Measurements from ENCODE around the gene SOCS3. TPM values are rescaled to one million over a fixed set of nuclear protein-coding genes. Genes with fewer than 3 reads are reported as not detected.

The SOCS3 gene
- total and polyA plus RNA-seq, 2 experiments from 2014 or later = 31.2 to 50.6 TPM

DNA sequence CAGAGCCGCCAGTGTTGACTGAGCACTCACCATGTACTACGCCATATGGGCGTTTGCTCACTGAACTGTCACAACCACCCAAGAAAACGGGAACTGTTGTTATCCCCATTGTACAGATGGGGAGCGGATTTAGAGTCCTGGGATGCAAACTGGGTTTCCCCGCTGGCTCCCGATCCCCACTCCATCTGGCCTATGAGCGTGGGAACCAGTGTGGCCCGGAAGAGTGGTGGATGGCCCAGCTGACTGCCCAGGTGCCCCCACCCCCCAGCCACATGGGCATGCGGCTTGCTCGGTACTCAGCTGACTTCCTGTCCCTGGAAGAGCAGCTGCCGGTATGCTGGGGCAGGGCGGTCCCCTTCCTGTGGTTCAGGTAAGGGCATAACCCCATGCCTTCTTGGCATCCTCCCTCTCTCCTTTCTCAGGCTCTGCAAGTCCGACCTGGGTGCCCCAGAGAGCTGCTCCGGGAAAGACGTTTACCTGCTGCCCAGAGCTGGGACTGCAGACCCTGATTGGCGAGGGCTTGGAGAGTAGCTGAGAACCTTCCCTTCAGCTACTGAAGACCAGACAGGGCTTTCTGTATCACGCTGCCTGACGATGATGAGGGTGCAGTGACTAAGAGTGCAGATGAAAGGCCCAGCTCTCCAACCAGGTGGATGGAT lies 16.2 kb downstream of the SOCS3 start:
- no peaks in the 10 kb centered on the region for H3K27me3 ChIP-seq (replicated peaks; ENCODE audit: insufficient read depth)
- no peak for TF ChIP-seq EZH2phosphoT487 (IDR thresholded peaks at IDR 0.05; ENCODE audit: insufficient read depth, low read depth)
- no peak for DNase-seq
- H3K4me2 ChIP-seq (ENCODE audit: unreplicated experiment) = peak overlapping the region; percentile 78
- H3K9me3 ChIP-seq (ENCODE audit: low read depth) = no peaks in the 10 kb centered on the region
- no peaks in the 10 kb centered on the region for H3K9me2 ChIP-seq (ENCODE audit: insufficient read depth)
- no peaks in the 10 kb centered on the region for H3K36me3 ChIP-seq (ENCODE audit: low read depth)
- in situ Hi-C loops (cut with MboI) = no loop called here
- H4K20me1 ChIP-seq (ENCODE audit: insufficient read depth) = no peaks in the 10 kb centered on the region
- 73 to 80% methylated on average over 18 to 19 of the region's 19 CpGs for WGBS, 2 experiments (ENCODE audit: low coverage in 1 of 2, low lambda C conversion rate in 2 of 2, missing lambda C conversion rate in 2 of 2)
- no peaks in the 10 kb centered on the region for H3K79me2 ChIP-seq (ENCODE audit: insufficient read depth)
- H3K4me3 ChIP-seq = peak overlapping the region; percentile 64
- peaks cover 14% of the 10 kb centered on the region for H3K4me1 ChIP-seq (ENCODE audit: insufficient read depth)
- H3F3A ChIP-seq (ENCODE audit: insufficient read depth) = peaks cover 6% of the 10 kb centered on the region
- no peak overlapping the region for H2AFZ ChIP-seq
- peak overlapping the region; percentile 99 for H3K27ac ChIP-seq
- peak overlapping the region; percentile 92 for H3K9ac ChIP-seq

GRCh38 chr17:78343187-78343542 lies 16.7 kb downstream of the SOCS3 start:
- TF ChIP-seq EZH2phosphoT487 (IDR thresholded peaks at IDR 0.05; ENCODE audit: insufficient read depth, low read depth) = no peak
- TF ChIP-seq EZH2 (IDR thresholded peaks at IDR 0.05; ENCODE audit: insufficient read depth, poor library complexity, severe bottlenecking) = no peak
- H3K36me3 ChIP-seq (ENCODE audit: low read depth) = no peaks in the 10 kb centered on the region
- H3K27me3 ChIP-seq (replicated peaks; ENCODE audit: insufficient read depth) = no peaks in the 10 kb centered on the region
- no peaks in the 10 kb centered on the region for H4K20me1 ChIP-seq (ENCODE audit: insufficient read depth)
- WGBS, 2 experiments (ENCODE audit: low coverage in 1 of 2, low lambda C conversion rate in 2 of 2, missing lambda C conversion rate in 2 of 2) = 0% methylated on average over 5 of the region's 5 CpGs
- peak overlapping the region; percentile 92 for H3K9ac ChIP-seq
- H3K79me2 ChIP-seq (ENCODE audit: insufficient read depth) = no peaks in the 10 kb centered on the region
- H3K27ac ChIP-seq = peak overlapping the region; percentile 99
- H3K4me3 ChIP-seq = peak overlapping the region; percentile 64
- peak overlapping the region; percentile 14; the same call in 1 of the 2 replicates for H2AFZ ChIP-seq
- no peaks in the 10 kb centered on the region for H3K9me3 ChIP-seq (ENCODE audit: low read depth)
- peak overlapping the region; percentile 78 for H3K4me2 ChIP-seq (ENCODE audit: unreplicated experiment)
- H3K4me1 ChIP-seq (ENCODE audit: insufficient read depth) = peaks cover 16% of the 10 kb centered on the region
- no peaks in the 10 kb centered on the region for H3K9me2 ChIP-seq (ENCODE audit: insufficient read depth)
- in situ Hi-C loops (cut with MboI) = no loop called here
- peaks cover 11% of the 10 kb centered on the region for H3F3A ChIP-seq (ENCODE audit: insufficient read depth)
- DNase-seq = peak; percentile 99

DNA sequence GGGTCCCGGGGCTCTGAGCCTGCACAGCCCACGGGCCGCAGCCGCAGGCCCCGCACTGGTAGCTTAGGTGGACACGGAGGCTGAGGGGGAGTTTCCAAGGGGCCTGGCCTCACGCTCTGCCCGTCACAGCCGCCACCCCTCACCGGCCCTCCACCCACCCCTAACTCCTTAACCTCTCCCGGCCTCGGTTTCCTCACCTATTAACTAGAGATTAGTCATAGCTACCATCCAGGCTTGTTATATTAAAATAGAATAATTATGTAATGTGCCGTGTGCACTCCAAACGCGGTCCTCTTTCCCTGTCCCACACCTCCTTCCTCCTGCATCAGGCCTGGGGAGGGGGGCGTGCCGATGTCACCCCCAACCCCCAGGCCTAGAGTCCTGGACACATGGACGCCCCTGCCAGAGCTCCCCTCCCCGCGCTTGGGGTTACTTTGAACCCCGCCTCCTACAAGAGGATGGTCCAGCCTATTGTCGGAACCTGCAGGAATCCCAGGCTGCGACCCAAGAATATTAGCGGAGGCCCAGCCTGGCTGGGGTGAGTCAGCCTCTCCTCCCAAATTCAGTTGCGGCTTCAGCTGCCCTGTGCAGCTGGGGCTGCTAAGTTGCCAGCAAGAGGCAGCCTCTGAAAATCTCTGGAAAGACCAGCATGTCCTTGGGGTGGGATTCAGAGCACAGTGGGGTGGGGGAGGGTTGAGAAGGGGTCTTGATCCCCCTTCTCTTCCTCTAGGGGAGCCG lies 17.3 kb downstream of the SOCS3 start:
- Histone ChIP-seq H3K9me3 (ENCODE audit: low read depth) (no peaks in the 10 kb centered on the region), H3K4me3 (peak overlapping the region; percentile 64), H4K20me1 (ENCODE audit: insufficient read depth) (no peaks in the 10 kb centered on the region), H3K9ac (peak overlapping the region; percentile 92), H3K9me2 (ENCODE audit: insufficient read depth) (no peaks in the 10 kb centered on the region), H3K27ac (peak overlapping the region; percentile 99), H3F3A (ENCODE audit: insufficient read depth) (peaks cover 17% of the 10 kb centered on the region), H3K79me2 (ENCODE audit: insufficient read depth) (no peaks in the 10 kb centered on the region), H3K36me3 (ENCODE audit: low read depth) (no peaks in the 10 kb centered on the region), H3K27me3 (replicated peaks; ENCODE audit: insufficient read depth) (no peaks in the 10 kb centered on the region), H2AFZ (peak overlapping the region; percentile 14; the same call in 1 of the 2 replicates), H3K4me1 (ENCODE audit: insufficient read depth) (peaks cover 22% of the 10 kb centered on the region), H3K4me2 (ENCODE audit: unreplicated experiment) (peak overlapping the region; percentile 78)
- WGBS, 2 experiments (ENCODE audit: low coverage in 1 of 2, low lambda C conversion rate in 2 of 2, missing lambda C conversion rate in 2 of 2) = 0 to 2% methylated on average over 21 to 26 of the region's 26 CpGs
- in situ Hi-C loops (cut with MboI) = no loop called here
- peak; percentile 97 for DNase-seq
- TF ChIP-seq EZH2 (IDR thresholded peaks at IDR 0.05; ENCODE audit: insufficient read depth, poor library complexity, severe bottlenecking) (no peak), EZH2phosphoT487 (IDR thresholded peaks at IDR 0.05; ENCODE audit: insufficient read depth, low read depth) (no peak)

DNA sequence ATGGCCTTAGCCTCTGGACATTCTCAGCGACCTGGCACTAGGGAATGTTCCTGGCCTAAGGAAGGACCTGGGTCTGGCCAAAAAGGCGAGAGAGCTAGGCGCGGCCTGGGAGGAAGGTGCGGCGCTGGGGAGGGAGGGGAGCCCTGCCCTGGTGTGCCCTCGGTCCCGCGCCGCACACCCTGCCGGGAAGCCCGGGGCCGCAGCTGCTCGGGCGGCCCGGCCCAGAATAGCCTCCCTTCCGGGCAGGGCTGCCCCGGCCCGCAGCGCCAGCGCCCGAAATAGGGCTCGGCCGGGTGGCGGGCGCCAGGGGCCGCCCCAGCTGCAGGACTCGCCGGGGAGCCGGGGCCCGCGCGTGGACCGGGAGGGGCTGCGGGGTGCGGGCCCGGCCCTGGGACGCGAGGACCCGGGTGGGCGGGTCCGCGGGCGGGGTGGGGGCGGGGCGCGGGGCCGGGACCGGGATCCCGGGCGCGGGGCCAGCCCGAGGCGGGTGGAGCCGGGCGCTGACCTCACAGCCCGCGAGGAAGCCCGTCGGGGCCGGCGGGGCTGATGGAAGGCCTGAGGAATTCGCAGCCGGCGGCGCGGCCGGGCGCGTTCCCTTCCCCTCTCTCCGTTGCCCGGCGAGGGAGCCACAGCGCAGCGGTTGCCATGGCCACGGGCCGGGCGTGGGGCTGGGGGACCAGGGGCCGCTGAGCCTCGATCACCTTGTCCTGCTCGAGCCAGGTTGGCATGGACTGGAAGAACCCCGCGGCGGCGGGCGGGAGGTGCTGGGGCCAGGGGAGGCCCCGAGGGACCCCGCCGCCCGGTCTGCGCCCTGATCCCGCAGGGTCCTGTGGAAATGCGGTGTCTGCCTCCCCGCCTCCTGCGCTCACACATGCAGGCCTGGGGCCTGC lies 18.1 kb downstream of the SOCS3 start:
- in situ Hi-C loops (cut with MboI) = no loop called here
- peak overlapping the region; percentile 78 for H3K4me2 ChIP-seq (ENCODE audit: unreplicated experiment)
- H3K9ac ChIP-seq = peak overlapping the region; percentile 92
- no peaks in the 10 kb centered on the region for H3K27me3 ChIP-seq (replicated peaks; ENCODE audit: insufficient read depth)
- H3K36me3 ChIP-seq (ENCODE audit: low read depth) = no peaks in the 10 kb centered on the region
- H2AFZ ChIP-seq = 0 out of 2 replicates have a peak overlapping the region, but pooled peaks have one; percentile 38
- H3K27ac ChIP-seq = peak overlapping the region; percentile 99
- H3K4me1 ChIP-seq (ENCODE audit: insufficient read depth) = peaks cover 29% of the 10 kb centered on the region
- peaks cover 21% of the 10 kb centered on the region for H3F3A ChIP-seq (ENCODE audit: insufficient read depth)
- no peaks in the 10 kb centered on the region for H3K9me3 ChIP-seq (ENCODE audit: low read depth)
- no peaks in the 10 kb centered on the region for H3K79me2 ChIP-seq (ENCODE audit: insufficient read depth)
- TF ChIP-seq EZH2 (IDR thresholded peaks at IDR 0.05; ENCODE audit: insufficient read depth, poor library complexity, severe bottlenecking) = no peak
- TF ChIP-seq EZH2phosphoT487 (IDR thresholded peaks at IDR 0.05; ENCODE audit: insufficient read depth, low read depth) = no peak
- 2 to 12% methylated on average over 41 to 59 of the region's 95 CpGs for WGBS, 2 experiments (ENCODE audit: low coverage in 1 of 2, low lambda C conversion rate in 2 of 2, missing lambda C conversion rate in 2 of 2)
- H3K9me2 ChIP-seq (ENCODE audit: insufficient read depth) = no peaks in the 10 kb centered on the region
- peak overlapping the region; percentile 64 for H3K4me3 ChIP-seq
- peak; percentile 93 for DNase-seq
- H4K20me1 ChIP-seq (ENCODE audit: insufficient read depth) = no peaks in the 10 kb centered on the region
